Measurements from ENCODE around the gene PPP1R3G. TPM values are rescaled to one million over a fixed set of nuclear protein-coding genes. Genes with fewer than 3 reads are reported as not detected.

The PPP1R3G gene
- total RNA-seq, 4 donors from 2014 or later, result 0.35 to 1.7 TPM; not detected in 2

DNA sequence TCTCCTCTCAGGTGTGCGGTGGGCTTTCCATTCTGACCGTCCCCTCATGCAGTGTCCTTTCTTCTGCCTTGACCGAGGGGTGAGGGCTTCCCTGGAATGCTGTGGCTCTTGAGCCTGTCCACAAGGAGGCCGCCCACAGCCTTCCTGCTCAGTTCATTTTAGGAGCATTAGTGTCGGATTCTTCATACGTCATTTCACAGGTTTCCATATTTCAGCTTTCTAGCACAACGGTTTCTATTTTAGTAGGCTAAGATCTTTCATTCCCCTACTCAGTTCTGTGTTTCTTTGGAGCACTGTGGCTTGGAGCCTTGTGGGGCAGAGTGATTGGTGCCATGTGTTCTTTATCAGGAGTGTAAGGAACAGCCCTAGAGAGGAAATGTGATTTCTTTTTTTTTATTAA is 5.5 kb downstream of the PPP1R3G start:
- TF ChIP-seq, protein P1, sequence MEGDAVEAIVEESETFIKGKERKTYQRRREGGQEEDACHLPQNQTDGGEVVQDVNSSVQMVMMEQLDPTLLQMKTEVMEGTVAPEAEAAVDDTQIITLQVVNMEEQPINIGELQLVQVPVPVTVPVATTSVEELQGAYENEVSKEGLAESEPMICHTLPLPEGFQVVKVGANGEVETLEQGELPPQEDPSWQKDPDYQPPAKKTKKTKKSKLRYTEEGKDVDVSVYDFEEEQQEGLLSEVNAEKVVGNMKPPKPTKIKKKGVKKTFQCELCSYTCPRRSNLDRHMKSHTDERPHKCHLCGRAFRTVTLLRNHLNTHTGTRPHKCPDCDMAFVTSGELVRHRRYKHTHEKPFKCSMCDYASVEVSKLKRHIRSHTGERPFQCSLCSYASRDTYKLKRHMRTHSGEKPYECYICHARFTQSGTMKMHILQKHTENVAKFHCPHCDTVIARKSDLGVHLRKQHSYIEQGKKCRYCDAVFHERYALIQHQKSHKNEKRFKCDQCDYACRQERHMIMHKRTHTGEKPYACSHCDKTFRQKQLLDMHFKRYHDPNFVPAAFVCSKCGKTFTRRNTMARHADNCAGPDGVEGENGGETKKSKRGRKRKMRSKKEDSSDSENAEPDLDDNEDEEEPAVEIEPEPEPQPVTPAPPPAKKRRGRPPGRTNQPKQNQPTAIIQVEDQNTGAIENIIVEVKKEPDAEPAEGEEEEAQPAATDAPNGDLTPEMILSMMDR (IDR thresholded peaks at IDR 0.05), result no peak
- TF ChIP-seq POLR2A (IDR thresholded peaks at IDR 0.05), result no peak
- no peaks in the 10 kb centered on the region for H3K27me3 ChIP-seq
- H3K36me3 ChIP-seq, result no peaks in the 10 kb centered on the region
- no peaks in the 10 kb centered on the region for H3K9me3 ChIP-seq
- H3K27ac ChIP-seq, result no peak overlapping the region
- no peak for DNase-seq
- H3K4me3 ChIP-seq, result no peak overlapping the region
- peaks cover 0 to 10% (median 4%) of the 10 kb centered on the region in 4 donors for H3K4me1 ChIP-seq

- Histone ChIP-seq H3K27me3 (no peaks in the 10 kb centered on the region), H3K36me3 (no peaks in the 10 kb centered on the region), H3K27ac (no peak overlapping the region), H3K4me3 (no peak overlapping the region), H3K9me3 (no peaks in the 10 kb centered on the region), H3K4me1 (peaks cover 0 to 3% (median under 1%) of the 10 kb centered on the region in 4 donors)
- no peak for DNase-seq
- TF ChIP-seq POLR2A (IDR thresholded peaks at IDR 0.05), result no peak
- TF ChIP-seq, protein P1 (IDR thresholded peaks at IDR 0.05), result no peak
Observed at GRCh38 chr6:5091210-5092069, 6.3 kb downstream of the PPP1R3G start.

DNA sequence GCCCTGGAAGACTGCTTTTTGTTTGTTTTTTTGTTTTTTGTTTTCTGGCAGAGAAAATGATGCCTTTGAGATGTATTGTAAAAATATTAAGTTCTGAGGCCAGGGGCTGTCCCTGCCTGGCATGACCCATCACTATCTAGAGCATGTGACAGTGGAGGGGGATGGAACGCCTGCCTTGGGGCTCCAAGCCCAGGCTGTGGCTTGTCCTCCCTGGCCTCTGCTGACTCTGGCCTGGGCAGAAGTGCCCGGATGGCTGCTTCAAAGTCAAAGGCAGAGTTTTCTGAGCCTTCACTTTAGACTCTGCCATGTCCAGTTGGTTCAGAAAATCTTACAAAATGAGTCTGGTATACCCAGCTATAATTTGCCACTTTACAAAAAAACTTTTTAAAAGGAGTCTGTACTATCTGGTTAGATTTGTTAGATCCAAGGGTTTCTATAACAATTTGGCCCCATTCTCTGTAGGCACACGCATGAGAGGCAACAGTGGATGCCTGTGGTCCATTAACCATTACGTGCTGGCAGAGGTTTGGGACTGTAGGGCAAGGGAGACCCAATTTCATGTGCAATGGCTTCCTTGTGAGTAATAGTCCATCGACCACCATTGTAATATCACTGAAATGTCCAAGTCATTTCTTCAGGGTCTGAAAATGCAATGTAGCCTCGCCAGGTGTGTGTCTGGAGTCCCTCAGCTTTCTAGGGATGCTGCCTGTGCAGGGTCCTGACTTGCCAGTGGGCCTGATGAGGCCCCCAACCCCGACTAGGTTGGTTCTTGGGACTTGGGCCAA is 8.3 kb downstream of the PPP1R3G start:
- no peak for DNase-seq
- no peak overlapping the region for H3K4me3 ChIP-seq
- no peaks in the 10 kb centered on the region for H3K36me3 ChIP-seq
- no peak overlapping the region for H3K27ac ChIP-seq
- TF ChIP-seq, protein P1 (IDR thresholded peaks at IDR 0.05), result no peak
- no peak for TF ChIP-seq POLR2A (IDR thresholded peaks at IDR 0.05)
- H3K9me3 ChIP-seq, result no peaks in the 10 kb centered on the region
- no peaks in the 10 kb centered on the region for H3K27me3 ChIP-seq
- H3K4me1 ChIP-seq, result no peaks in the 10 kb centered on the region

DNA sequence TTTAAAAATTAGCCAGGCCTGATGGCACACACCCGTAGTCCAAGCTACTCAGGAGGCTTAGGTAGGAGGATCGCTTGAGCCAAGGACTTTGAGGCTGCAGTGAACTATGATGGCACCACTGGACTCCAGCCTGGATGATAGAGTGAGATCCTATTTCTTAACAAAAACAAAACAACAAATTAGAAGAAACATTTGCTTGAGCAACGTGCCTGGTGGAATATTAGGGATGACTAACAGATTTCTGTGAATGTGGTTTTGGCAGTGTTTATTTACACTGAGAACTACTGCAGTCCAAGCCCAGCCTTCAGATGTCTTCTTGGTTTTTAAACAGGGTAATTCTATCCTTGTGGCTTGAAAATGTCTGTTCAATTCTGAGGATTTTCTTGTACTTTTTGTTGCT is 9.2 kb downstream of the PPP1R3G start:
- Histone ChIP-seq H3K27ac (no peak overlapping the region), H3K9me3 (no peaks in the 10 kb centered on the region), H3K4me1 (no peaks in the 10 kb centered on the region), H3K36me3 (no peaks in the 10 kb centered on the region), H3K4me3 (no peak overlapping the region), H3K27me3 (no peaks in the 10 kb centered on the region)
- TF ChIP-seq POLR2A (IDR thresholded peaks at IDR 0.05), result no peak
- TF ChIP-seq, protein P1 (IDR thresholded peaks at IDR 0.05), result no peak
- no peak for DNase-seq

DNA sequence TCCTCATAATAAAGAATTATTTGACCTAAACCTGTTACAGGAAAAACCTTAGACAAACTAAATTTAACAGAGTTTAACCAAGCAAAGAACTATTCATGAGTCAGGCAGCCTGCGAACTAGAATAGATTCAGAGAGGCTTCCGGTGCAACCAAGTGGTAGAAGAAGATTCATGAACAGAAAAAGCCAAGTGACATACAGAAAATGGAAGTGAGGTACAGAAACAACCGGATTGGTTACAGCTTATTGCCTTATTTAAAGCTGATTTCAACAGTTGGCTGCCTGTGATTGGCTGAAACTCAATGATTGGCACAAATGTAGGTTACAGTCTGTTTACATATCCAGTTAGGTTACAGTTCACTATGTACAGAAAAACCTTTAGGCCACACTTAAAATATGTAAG is 10.1 kb downstream of the PPP1R3G start:
- no peak overlapping the region for H3K4me3 ChIP-seq
- no peaks in the 10 kb centered on the region for H3K4me1 ChIP-seq
- H3K27me3 ChIP-seq, result no peaks in the 10 kb centered on the region
- TF ChIP-seq, protein P1 (IDR thresholded peaks at IDR 0.05), result no peak
- TF ChIP-seq POLR2A (IDR thresholded peaks at IDR 0.05), result no peak
- H3K9me3 ChIP-seq, result no peaks in the 10 kb centered on the region
- no peak for DNase-seq
- H3K27ac ChIP-seq, result no peak overlapping the region
- no peaks in the 10 kb centered on the region for H3K36me3 ChIP-seq
